Endothelial cell of umbilical vein (primary cell): Measurements from ENCODE around the gene DAPK3.

ENCODE experiments used
- MAX ChIP-seq: IDR thresholded peaks from 2 replicates; pipeline ENCODE4 v1.6.1; 2011; ENCODE audit not compliant: insufficient read depth, insufficient read length
- MYC ChIP-seq: IDR thresholded peaks from one replicate; pipeline ENCODE4 v1.6.1; 2011; ENCODE audit warnings: mild to moderate bottlenecking, low read depth, low read length
- POLR2A ChIP-seq: IDR thresholded peaks from 2 replicates; pipeline ENCODE4 v1.6.1; 2012; ENCODE audit warnings: low read depth, mild to moderate bottlenecking, control low read depth, low read length
- TF ChIP-seq, protein P1 (sequence below), 2 donors: IDR thresholded peaks; 1 replicate in 1 of 2; 2 replicates in 1 of 2; pipeline ENCODE4 v1.5.1; 2011; ENCODE audit warnings: low read length in 2 of 2, mild to moderate bottlenecking in 2 of 2, moderate library complexity in 2 of 2, control low read depth in 1 of 2, inconsistent platforms in 1 of 2, low read depth in 1 of 2; ENCODE audit not compliant: insufficient read depth in 1 of 2; ENCODE audit errors: extremely low read depth in 1 of 2

GRCh38 chr19:4018775-4019504 is 48.0 kb upstream of the DAPK3 start:
- TF ChIP-seq, protein P1, sequence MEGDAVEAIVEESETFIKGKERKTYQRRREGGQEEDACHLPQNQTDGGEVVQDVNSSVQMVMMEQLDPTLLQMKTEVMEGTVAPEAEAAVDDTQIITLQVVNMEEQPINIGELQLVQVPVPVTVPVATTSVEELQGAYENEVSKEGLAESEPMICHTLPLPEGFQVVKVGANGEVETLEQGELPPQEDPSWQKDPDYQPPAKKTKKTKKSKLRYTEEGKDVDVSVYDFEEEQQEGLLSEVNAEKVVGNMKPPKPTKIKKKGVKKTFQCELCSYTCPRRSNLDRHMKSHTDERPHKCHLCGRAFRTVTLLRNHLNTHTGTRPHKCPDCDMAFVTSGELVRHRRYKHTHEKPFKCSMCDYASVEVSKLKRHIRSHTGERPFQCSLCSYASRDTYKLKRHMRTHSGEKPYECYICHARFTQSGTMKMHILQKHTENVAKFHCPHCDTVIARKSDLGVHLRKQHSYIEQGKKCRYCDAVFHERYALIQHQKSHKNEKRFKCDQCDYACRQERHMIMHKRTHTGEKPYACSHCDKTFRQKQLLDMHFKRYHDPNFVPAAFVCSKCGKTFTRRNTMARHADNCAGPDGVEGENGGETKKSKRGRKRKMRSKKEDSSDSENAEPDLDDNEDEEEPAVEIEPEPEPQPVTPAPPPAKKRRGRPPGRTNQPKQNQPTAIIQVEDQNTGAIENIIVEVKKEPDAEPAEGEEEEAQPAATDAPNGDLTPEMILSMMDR (IDR thresholded peaks at IDR 0.05; ENCODE audit: extremely low read depth in 1 of 2, insufficient read depth in 1 of 2, low read depth in 1 of 2, low read length in 2 of 2) = no peak
- TF ChIP-seq MYC (no peak), POLR2A (no peak), MAX (no peak)
